Tibial nerve (tissue), 4 donors: ENCODE data around the gene SRSF7. TPM values are rescaled to one million over a fixed set of nuclear protein-coding genes. Genes with fewer than 3 reads are reported as not detected.
"Not testable (repeated sequence)": the region's sequence is repeated elsewhere in the genome, so short reads cannot be mapped to it uniquely, and the experiment has no call there.

Experiments
- DNase-seq, 2 donors: peaks; one replicate each; pipeline ENCODE4 v3.0.0-alpha.2; 2019; ENCODE audit warnings: low spot score in 2 of 2
- H3K27ac ChIP-seq, 4 donors: fragments of 200-600 bp; sonication (generic) in 3 of 4; one replicate each; pipeline ENCODE4 v1.5.1; 2017 to 2019; ENCODE audit warnings: mild to moderate bottlenecking in 1 of 4
- H3K27me3 ChIP-seq, 2 donors: fragments of 200-600 bp; sonication (generic) in 1 of 2; one replicate each; pipeline versions ENCODE4 v1.5.1 to v1.6.0; 2017 to 2019
- H3K36me3 ChIP-seq, 3 donors: fragments of 200-600 bp; sonication (generic); one replicate each; pipeline ENCODE4 v1.5.1; 2018 to 2019
- H3K4me1 ChIP-seq, 4 donors: fragments of 200-600 bp; sonication (generic) in 3 of 4; one replicate each; pipeline ENCODE4 v1.5.1; 2017 to 2019
- H3K4me3 ChIP-seq, 4 donors: fragments of 200-600 bp; sonication (generic) in 3 of 4; one replicate each; pipeline ENCODE4 v1.5.1; 2017 to 2019; ENCODE audit warnings: mild to moderate bottlenecking in 1 of 4, moderate library complexity in 1 of 4
- H3K9me3 ChIP-seq, 4 donors: fragments of 200-600 bp; sonication (generic) in 3 of 4; one replicate each; pipeline ENCODE4 v1.5.1; 2017 to 2019
- CTCF ChIP-seq, 5 experiments: fragments of 200-600 bp in 3 of 5; fragments of 450-650 bp in 2 of 5; sonication (generic) in 3 of 5; IDR thresholded peaks; one replicate each; pipeline ENCODE4 v1.5.1; 2016 to 2019; ENCODE audit warnings: antibody characterized with exemption in 5 of 5, mild to moderate bottlenecking in 3 of 5, moderate library complexity in 2 of 5
- EP300 ChIP-seq, 2 donors: sonication (generic); formaldehyde crosslinking; IDR thresholded peaks; one replicate each; pipeline ENCODE4 v1.6.1; 2017; ENCODE audit warnings: antibody characterized with exemption in 2 of 2, mild to moderate bottlenecking in 1 of 2
- POLR2A ChIP-seq, 2 donors: fragments of 450-650 bp; IDR thresholded peaks; one replicate each; pipeline ENCODE4 v1.6.1; 2017; ENCODE audit warnings: antibody characterized with exemption in 2 of 2, mild to moderate bottlenecking in 2 of 2, moderate library complexity in 2 of 2
- WGBS, 2 donors: methylation state at CpG; one replicate each; pipeline ENCODE4 v1.1.5; 2018; 5-methylcytosine and 5-hydroxymethylcytosine counted together
- total RNA-seq, 4 donors: library from RNA; depleted of rRNA; stranded (reverse); fragments of >200 nt; gene quantifications; one replicate each; pipeline ENCODE4 v1.1.0, GENCODE V29; 2016

Gene SRSF7
- total RNA-seq, 4 donors from 2014 or later: 62.6 to 85.5 (median 80.9) TPM

- Histone ChIP-seq H3K27ac (no peak overlapping the region), H3K9me3 (no peaks in the 10 kb centered on the region), H3K36me3 (no peaks in the 10 kb centered on the region), H3K4me1 (peaks cover 0 to 5% (median 0%) of the 10 kb centered on the region in 4 donors), H3K4me3 (no peak overlapping the region), H3K27me3 (no peaks in the 10 kb centered on the region)
- WGBS, 2 donors: 51 to 59% methylated on average over 5 of the region's 5 CpGs
- TF ChIP-seq POLR2A (IDR thresholded peaks at IDR 0.05) (no peak), CTCF (IDR thresholded peaks at IDR 0.05) (no peak), EP300 (IDR thresholded peaks at IDR 0.05) (no peak)
- DNase-seq: no peak
These were observed 20.5 kb upstream of the SRSF7 start for GRCh38 chr2:38771632-38772031.

- H3K9me3 ChIP-seq: no peaks in the 10 kb centered on the region
- no peak overlapping the region for H3K27ac ChIP-seq
- no peak overlapping the region for H3K4me3 ChIP-seq
- H3K4me1 ChIP-seq: no peaks in the 10 kb centered on the region
- TF ChIP-seq EP300 (IDR thresholded peaks at IDR 0.05): no peak
- TF ChIP-seq CTCF (IDR thresholded peaks at IDR 0.05): no peak
- no peak for TF ChIP-seq POLR2A (IDR thresholded peaks at IDR 0.05)
- H3K36me3 ChIP-seq: no peaks in the 10 kb centered on the region
- 86 to 88% methylated on average over 5 of the region's 5 CpGs for WGBS, 2 donors
- no peaks in the 10 kb centered on the region for H3K27me3 ChIP-seq
- no peak for DNase-seq
These were observed 14.4 kb upstream of the SRSF7 start for GRCh38 chr2:38765551-38765950.

- Histone ChIP-seq H3K4me3 (no peak overlapping the region), H3K27ac (no peak overlapping the region), H3K4me1 (no peaks in the 10 kb centered on the region), H3K27me3 (no peaks in the 10 kb centered on the region), H3K9me3 (no peaks in the 10 kb centered on the region), H3K36me3 (no peaks in the 10 kb centered on the region)
- no peak for TF ChIP-seq CTCF (IDR thresholded peaks at IDR 0.05)
- no peak for TF ChIP-seq POLR2A (IDR thresholded peaks at IDR 0.05)
- TF ChIP-seq EP300 (IDR thresholded peaks at IDR 0.05): no peak
- DNase-seq: no peak
- 58% methylated on average over 4 of the region's 4 CpGs for WGBS, 2 donors
These were observed 14.0 kb upstream of the SRSF7 start for GRCh38 chr2:38765149-38765548.

- Histone ChIP-seq H3K27ac (no peak overlapping the region), H3K36me3 (no peaks in the 10 kb centered on the region), H3K27me3 (no peaks in the 10 kb centered on the region), H3K4me1 (no peaks in the 10 kb centered on the region), H3K9me3 (no peaks in the 10 kb centered on the region), H3K4me3 (no peak overlapping the region)
- DNase-seq: no peak
- 96 to 97% methylated on average over 4 of the region's 4 CpGs for WGBS, 2 donors
- TF ChIP-seq EP300 (IDR thresholded peaks at IDR 0.05) (no peak), CTCF (IDR thresholded peaks at IDR 0.05) (no peak), POLR2A (IDR thresholded peaks at IDR 0.05) (no peak)
These were observed 12.6 kb upstream of the SRSF7 start for GRCh38 chr2:38763728-38764127.

GRCh38 chr2:38763228-38763627, 12.1 kb upstream of the SRSF7 start:
- no peak overlapping the region for H3K27ac ChIP-seq
- WGBS, 2 donors: 75 to 78% methylated on average over 2 of the region's 2 CpGs
- no peak for DNase-seq
- no peaks in the 10 kb centered on the region for H3K9me3 ChIP-seq
- no peaks in the 10 kb centered on the region for H3K4me1 ChIP-seq
- TF ChIP-seq EP300 (IDR thresholded peaks at IDR 0.05) (no peak), CTCF (IDR thresholded peaks at IDR 0.05) (no peak), POLR2A (IDR thresholded peaks at IDR 0.05) (no peak)
- no peaks in the 10 kb centered on the region for H3K36me3 ChIP-seq
- no peaks in the 10 kb centered on the region for H3K27me3 ChIP-seq
- no peak overlapping the region for H3K4me3 ChIP-seq

- peaks cover 0 to 24% (median 0%) of the 10 kb centered on the region in 4 donors for H3K4me1 ChIP-seq
- not testable (repeated sequence) for H3K4me3 ChIP-seq, DNase-seq, H3K27me3 ChIP-seq, H3K36me3 ChIP-seq, H3K27ac ChIP-seq, H3K9me3 ChIP-seq
- 92 to 100% methylated on average over 4 to 18 of the region's 31 CpGs for WGBS, 2 donors
These were observed 4.7 kb upstream of the SRSF7 start for GRCh38 chr2:38755891-38756290.
